Neutrophil (primary cell): ENCODE measurements around the gene SH2D6.

Experiments used
- H3K27ac ChIP-seq: fragments of 200-600 bp; sonication (generic); 2 replicates; pipeline ENCODE4 v1.5.1; 2016; ENCODE audit warnings: mild to moderate bottlenecking, moderate library complexity
- H3K27me3 ChIP-seq: fragments of 200-600 bp; sonication (generic); 2 replicates; pipeline ENCODE4 v1.6.0; 2016; ENCODE audit warnings: mild to moderate bottlenecking
- H3K36me3 ChIP-seq: fragments of 200-600 bp; sonication (generic); 2 replicates; pipeline ENCODE4 v1.5.1; 2017
- H3K4me1 ChIP-seq, 2 experiments: fragments of 200-600 bp in 1 of 2; sonication (generic) in 1 of 2; 1 replicate in 1 of 2; 2 replicates in 1 of 2; pipeline versions ENCODE4 v1.5.1 to v1.6.1; 2013 to 2016; ENCODE audit warnings: low read depth in 1 of 2, low read length in 1 of 2, mild to moderate bottlenecking in 1 of 2, moderate library complexity in 1 of 2; ENCODE audit not compliant: control insufficient read depth in 1 of 2, insufficient read depth in 1 of 2
- H3K4me3 ChIP-seq, 2 experiments: fragments of 200-600 bp in 1 of 2; sonication (generic) in 1 of 2; 1 replicate in 1 of 2; 2 replicates in 1 of 2; pipeline ENCODE4 v1.5.1; 2013 to 2016; ENCODE audit warnings: low read depth in 1 of 2, low read length in 1 of 2, mild to moderate bottlenecking in 1 of 2, moderate library complexity in 1 of 2
- H3K9me3 ChIP-seq: fragments of 200-600 bp; sonication (generic); 2 replicates; pipeline ENCODE4 v1.5.1; 2016
- CTCF ChIP-seq: fragments of 200-600 bp; sonication (generic); IDR thresholded peaks from 2 replicates; pipeline ENCODE4 v1.5.1; 2016; ENCODE audit warnings: antibody characterized with exemption

SH2D6 gene

GRCh38 chr2:85439986-85440385 is 21.5 kb downstream of the SH2D6 start:
- H3K4me1 ChIP-seq = peaks cover 39 to 42% of the 10 kb centered on the region in 2 experiments
- no peaks in the 10 kb centered on the region for H3K36me3 ChIP-seq
- H3K27me3 ChIP-seq = no peaks in the 10 kb centered on the region
- no peak overlapping the region for H3K27ac ChIP-seq
- H3K4me3 ChIP-seq = no peak overlapping the region
- no peaks in the 10 kb centered on the region for H3K9me3 ChIP-seq
- no peak for TF ChIP-seq CTCF

GRCh38 chr2:85440729-85441128 is 22.2 kb downstream of the SH2D6 start:
- no peaks in the 10 kb centered on the region for H3K9me3 ChIP-seq
- no peaks in the 10 kb centered on the region for H3K27me3 ChIP-seq
- H3K36me3 ChIP-seq = no peaks in the 10 kb centered on the region
- TF ChIP-seq CTCF = no peak
- H3K4me1 ChIP-seq = peaks cover 32 to 35% of the 10 kb centered on the region in 2 experiments
- H3K27ac ChIP-seq = no peak overlapping the region
- no peak overlapping the region for H3K4me3 ChIP-seq

- H3K4me1 ChIP-seq = peaks cover 28 to 29% of the 10 kb centered on the region in 2 experiments
- H3K27ac ChIP-seq = no peak overlapping the region
- H3K4me3 ChIP-seq = no peak overlapping the region
- H3K27me3 ChIP-seq = no peaks in the 10 kb centered on the region
- no peaks in the 10 kb centered on the region for H3K36me3 ChIP-seq
- no peak for TF ChIP-seq CTCF
- no peaks in the 10 kb centered on the region for H3K9me3 ChIP-seq
Observed at GRCh38 chr2:85441864-85442263, 23.4 kb downstream of the SH2D6 start.

- Histone ChIP-seq H3K27me3 (no peaks in the 10 kb centered on the region), H3K4me3 (no peak overlapping the region), H3K4me1 (peaks cover 6 to 10% of the 10 kb centered on the region in 2 experiments), H3K36me3 (no peaks in the 10 kb centered on the region), H3K9me3 (no peaks in the 10 kb centered on the region), H3K27ac (no peak overlapping the region)
- TF ChIP-seq CTCF = no peak
Observed at GRCh38 chr2:85444629-85445172, 26.2 kb downstream of the SH2D6 start.

- Histone ChIP-seq H3K4me1 (peaks cover 6 to 10% of the 10 kb centered on the region in 2 experiments), H3K27ac (no peak overlapping the region), H3K4me3 (no peak overlapping the region), H3K36me3 (no peaks in the 10 kb centered on the region), H3K9me3 (no peaks in the 10 kb centered on the region), H3K27me3 (no peaks in the 10 kb centered on the region)
- TF ChIP-seq CTCF = no peak
Observed at GRCh38 chr2:85445316-85446295, 27.1 kb downstream of the SH2D6 start.
